ENCODE results near the gene MCTP2. TPM values are rescaled to one million over a fixed set of nuclear protein-coding genes. Genes with fewer than 3 reads are reported as not detected.

MCTP2 gene
- total and polyA plus RNA-seq, 9 donors: 0.33 to 1.7 (median 0.61) TPM

DNA sequence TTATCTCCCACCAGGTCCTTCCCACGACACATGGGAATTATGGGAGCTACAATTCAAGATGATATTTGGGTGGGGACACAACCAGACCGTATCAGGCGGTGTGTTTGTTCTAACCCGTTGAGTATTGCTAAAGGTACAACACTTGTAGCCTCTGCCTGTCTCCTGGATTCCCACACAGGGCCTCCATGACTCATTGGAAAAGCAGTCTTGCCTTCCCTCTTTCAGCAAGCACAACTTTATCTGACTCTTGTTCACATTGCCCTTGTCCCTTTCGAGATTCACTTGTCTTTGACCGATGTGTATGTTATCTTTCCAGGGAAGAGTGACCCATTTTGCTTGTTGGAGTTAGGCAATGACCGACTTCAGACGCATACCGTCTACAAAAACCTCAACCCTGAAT, 152.3 kb downstream of the MCTP2 start:
- WGBS (ENCODE audit: insufficient coverage): 91% methylated on average over 5 of the region's 9 CpGs
- H3K9me3 ChIP-seq (replicated peaks; ENCODE audit: control insufficient read depth, low read depth, low read length): no peaks in the 10 kb centered on the region
- H3K4me3 ChIP-seq (ENCODE audit: low read length): no peak overlapping the region
- no peaks in the 10 kb centered on the region for H3K36me3 ChIP-seq (ENCODE audit: control insufficient read depth, insufficient read depth, low read length)
- H3K27me3 ChIP-seq (ENCODE audit: control insufficient read depth, insufficient read depth, low read length): peaks cover 3% of the 10 kb centered on the region
- no peaks in the 10 kb centered on the region for H3K4me1 ChIP-seq (ENCODE audit: control insufficient read depth, insufficient read depth, low read length)
- no peak for DNase-seq
- no peak overlapping the region for H3K27ac ChIP-seq (ENCODE audit: low read length)

GRCh38 chr15:94385441-94385840, 154.1 kb downstream of the MCTP2 start:
- no CpG with 5 or more reads among the region's 4 CpGs for WGBS (ENCODE audit: insufficient coverage)
- no peaks in the 10 kb centered on the region for H3K36me3 ChIP-seq (ENCODE audit: control insufficient read depth, insufficient read depth, low read length)

GRCh38 chr15:94386351-94386750, 155.0 kb downstream of the MCTP2 start:
- WGBS (ENCODE audit: insufficient coverage): 100% methylated on average over 1 of the region's 7 CpGs
- H3K36me3 ChIP-seq (ENCODE audit: control insufficient read depth, insufficient read depth, low read length): no peaks in the 10 kb centered on the region
- no peaks in the 10 kb centered on the region for H3K4me1 ChIP-seq (ENCODE audit: control insufficient read depth, insufficient read depth, low read length)
- no peak for DNase-seq
- H3K4me3 ChIP-seq (ENCODE audit: low read length): no peak overlapping the region
- peaks cover 3% of the 10 kb centered on the region for H3K27me3 ChIP-seq (ENCODE audit: control insufficient read depth, insufficient read depth, low read length)
- no peak overlapping the region for H3K27ac ChIP-seq (ENCODE audit: low read length)
- H3K9me3 ChIP-seq (replicated peaks; ENCODE audit: control insufficient read depth, low read depth, low read length): no peaks in the 10 kb centered on the region

More at GRCh38 chr15:94385441-94385840, 154.1 kb downstream of the MCTP2 start:
- Histone ChIP-seq H3K27me3 (ENCODE audit: control insufficient read depth, insufficient read depth, low read length) (peaks cover 3% of the 10 kb centered on the region), H3K4me3 (ENCODE audit: low read length) (no peak overlapping the region), H3K9me3 (replicated peaks; ENCODE audit: control insufficient read depth, low read depth, low read length) (no peaks in the 10 kb centered on the region), H3K27ac (ENCODE audit: low read length) (no peak overlapping the region), H3K4me1 (ENCODE audit: control insufficient read depth, insufficient read depth, low read length) (no peaks in the 10 kb centered on the region)
- DNase-seq: no peak

DNA sequence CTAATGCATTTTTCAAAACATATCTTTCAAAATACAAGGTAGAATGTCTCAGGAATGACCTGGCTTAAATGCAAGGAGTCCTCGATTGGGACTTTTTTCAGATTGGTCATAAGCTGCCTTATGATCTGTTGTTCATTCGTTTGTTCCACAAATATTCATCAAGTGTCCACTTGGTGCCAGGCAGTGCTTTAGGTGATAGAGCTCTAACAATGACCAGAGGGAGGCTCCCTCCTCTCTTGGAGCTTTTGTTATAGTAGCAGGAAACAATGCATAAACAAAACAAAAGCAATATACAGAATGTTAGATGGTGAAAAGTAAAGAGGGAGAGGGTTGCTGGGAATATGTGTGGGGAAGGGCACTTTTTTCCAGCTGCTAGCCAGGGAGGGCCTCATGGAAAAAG, 156.1 kb downstream of the MCTP2 start:
- Histone ChIP-seq H3K27ac (ENCODE audit: low read length) (no peak overlapping the region), H3K9me3 (replicated peaks; ENCODE audit: control insufficient read depth, low read depth, low read length) (no peaks in the 10 kb centered on the region), H3K4me1 (ENCODE audit: control insufficient read depth, insufficient read depth, low read length) (no peaks in the 10 kb centered on the region), H3K27me3 (ENCODE audit: control insufficient read depth, insufficient read depth, low read length) (peaks cover 3% of the 10 kb centered on the region), H3K36me3 (ENCODE audit: control insufficient read depth, insufficient read depth, low read length) (no peaks in the 10 kb centered on the region), H3K4me3 (ENCODE audit: low read length) (no peak overlapping the region)
- no CpG with 5 or more reads among the region's 2 CpGs for WGBS (ENCODE audit: insufficient coverage)
- no peak for DNase-seq

DNA sequence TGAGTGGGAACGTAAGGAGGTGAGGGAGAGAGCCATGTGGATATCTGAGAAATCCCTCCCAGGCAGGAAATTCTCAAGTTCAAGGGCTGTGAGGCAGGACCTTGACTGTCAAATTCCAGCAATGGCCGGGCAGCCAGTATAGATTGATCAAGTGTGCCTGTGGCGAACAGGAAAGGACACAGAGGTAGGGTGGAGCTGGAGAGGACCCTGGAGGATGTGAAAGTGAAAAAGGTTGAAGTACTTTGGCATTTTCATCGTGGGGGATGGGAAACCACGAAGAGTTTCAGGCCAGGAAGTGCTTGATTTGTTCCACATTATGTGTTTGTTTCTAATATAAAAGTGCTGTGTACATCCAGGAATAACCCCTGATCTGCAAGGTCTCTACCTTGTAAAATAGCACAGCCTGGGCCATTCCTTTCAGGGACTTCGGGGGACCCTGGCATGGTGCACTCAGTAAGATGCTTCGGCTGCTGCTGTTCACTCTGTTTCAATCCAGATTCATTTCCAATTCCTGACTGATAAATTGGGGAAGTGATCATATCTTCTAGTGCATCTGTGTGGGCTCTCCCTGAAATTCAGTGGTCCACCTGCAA, 156.6 kb downstream of the MCTP2 start:
- no peak for DNase-seq
- Histone ChIP-seq H3K27me3 (ENCODE audit: control insufficient read depth, insufficient read depth, low read length) (peaks cover 3% of the 10 kb centered on the region), H3K9me3 (replicated peaks; ENCODE audit: control insufficient read depth, low read depth, low read length) (no peaks in the 10 kb centered on the region), H3K27ac (ENCODE audit: low read length) (no peak overlapping the region), H3K36me3 (ENCODE audit: control insufficient read depth, insufficient read depth, low read length) (no peaks in the 10 kb centered on the region), H3K4me1 (ENCODE audit: control insufficient read depth, insufficient read depth, low read length) (no peaks in the 10 kb centered on the region), H3K4me3 (ENCODE audit: low read length) (no peak overlapping the region)
- 29% methylated on average over 5 of the region's 7 CpGs for WGBS (ENCODE audit: insufficient coverage)

DNA sequence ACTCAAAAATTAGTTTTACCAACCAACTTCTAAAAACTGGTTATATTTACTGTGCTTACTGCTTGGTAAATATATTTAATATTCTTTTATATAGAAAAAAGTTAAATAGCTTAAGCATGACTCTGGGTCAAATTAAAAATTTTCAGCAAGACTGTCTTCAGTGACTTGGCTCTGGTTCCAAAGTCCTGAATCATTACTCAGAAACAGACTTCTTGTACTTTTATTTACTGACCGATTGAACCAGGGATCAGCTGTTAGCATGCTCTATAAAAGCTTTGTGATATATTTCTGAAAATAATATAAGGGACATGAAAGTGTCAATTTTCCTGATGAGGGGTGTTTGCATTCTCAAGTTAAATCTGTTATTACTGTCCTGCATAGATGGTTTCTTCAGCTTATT, 164.3 kb downstream of the MCTP2 start:
- H3K27ac ChIP-seq (ENCODE audit: low read length): no peak overlapping the region
- H3K27me3 ChIP-seq (ENCODE audit: control insufficient read depth, insufficient read depth, low read length): no peaks in the 10 kb centered on the region
- no CpG with 5 or more reads among the region's 1 CpG for WGBS (ENCODE audit: insufficient coverage)
- no peaks in the 10 kb centered on the region for H3K36me3 ChIP-seq (ENCODE audit: control insufficient read depth, insufficient read depth, low read length)
- DNase-seq: no peak
- no peak overlapping the region for H3K4me3 ChIP-seq (ENCODE audit: low read length)
- H3K4me1 ChIP-seq (ENCODE audit: control insufficient read depth, insufficient read depth, low read length): no peaks in the 10 kb centered on the region
- no peaks in the 10 kb centered on the region for H3K9me3 ChIP-seq (replicated peaks; ENCODE audit: control insufficient read depth, low read depth, low read length)

GRCh38 chr15:94397337-94397736, 166.0 kb downstream of the MCTP2 start:
- Histone ChIP-seq H3K4me1 (ENCODE audit: control insufficient read depth, insufficient read depth, low read length) (no peaks in the 10 kb centered on the region), H3K27me3 (ENCODE audit: control insufficient read depth, insufficient read depth, low read length) (no peaks in the 10 kb centered on the region), H3K4me3 (ENCODE audit: low read length) (no peak overlapping the region), H3K9me3 (replicated peaks; ENCODE audit: control insufficient read depth, low read depth, low read length) (no peaks in the 10 kb centered on the region), H3K36me3 (ENCODE audit: control insufficient read depth, insufficient read depth, low read length) (no peaks in the 10 kb centered on the region), H3K27ac (ENCODE audit: low read length) (no peak overlapping the region)
- no peak for DNase-seq
- WGBS (ENCODE audit: insufficient coverage): no CpG with 5 or more reads among the region's 3 CpGs

- H3K4me1 ChIP-seq (ENCODE audit: control insufficient read depth, insufficient read depth, low read length): no peaks in the 10 kb centered on the region
Measured at GRCh38 chr15:94398001-94398400, 166.6 kb downstream of the MCTP2 start.

DNA sequence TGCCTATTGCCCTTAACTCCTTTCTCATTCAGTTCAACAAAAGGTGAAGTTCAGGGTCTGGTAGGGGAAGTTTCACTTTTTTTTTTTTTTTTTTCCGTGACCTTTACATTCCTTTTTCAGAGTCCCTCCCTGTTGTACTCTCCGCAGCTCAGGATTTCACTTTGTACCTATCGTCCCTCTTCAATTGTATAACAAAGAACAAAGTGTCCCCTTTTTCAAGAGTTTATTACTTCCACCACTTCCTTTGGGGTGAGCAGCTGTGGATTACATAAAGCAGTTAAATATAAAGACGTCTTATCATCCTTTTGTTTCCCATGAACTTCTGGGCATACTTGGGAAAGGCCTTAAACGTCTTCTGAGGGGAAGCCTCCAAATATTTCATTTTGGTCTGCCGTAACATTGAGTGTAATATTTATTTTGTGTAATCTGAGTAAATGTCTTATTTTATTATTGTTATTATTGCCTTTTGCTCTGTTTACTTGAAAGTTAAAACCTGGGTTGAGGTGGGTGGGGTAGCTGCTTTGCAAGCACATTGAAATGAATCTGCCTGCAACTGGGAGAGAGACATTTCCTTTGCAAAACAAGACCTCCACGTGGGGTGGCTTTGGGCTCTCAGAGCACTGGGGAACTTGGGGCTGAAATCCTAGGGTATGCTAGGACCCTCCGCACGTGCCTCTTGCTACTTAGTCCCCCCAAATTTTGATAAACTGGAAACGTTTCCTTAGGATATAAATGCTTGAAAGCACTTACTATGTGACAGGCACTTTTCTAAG, 169.4 kb downstream of the MCTP2 start:
- Histone ChIP-seq H3K27me3 (ENCODE audit: control insufficient read depth, insufficient read depth, low read length) (no peaks in the 10 kb centered on the region), H3K4me1 (ENCODE audit: control insufficient read depth, insufficient read depth, low read length) (no peaks in the 10 kb centered on the region), H3K36me3 (ENCODE audit: control insufficient read depth, insufficient read depth, low read length) (no peaks in the 10 kb centered on the region), H3K9me3 (replicated peaks; ENCODE audit: control insufficient read depth, low read depth, low read length) (no peaks in the 10 kb centered on the region), H3K4me3 (ENCODE audit: low read length) (no peak overlapping the region), H3K27ac (ENCODE audit: low read length) (no peak overlapping the region)
- no peak for DNase-seq
- WGBS (ENCODE audit: insufficient coverage): 50% methylated on average over 2 of the region's 10 CpGs

More at GRCh38 chr15:94398001-94398400, 166.6 kb downstream of the MCTP2 start:
- no peak for DNase-seq
- no peak overlapping the region for H3K27ac ChIP-seq (ENCODE audit: low read length)
- no peaks in the 10 kb centered on the region for H3K27me3 ChIP-seq (ENCODE audit: control insufficient read depth, insufficient read depth, low read length)
- no peaks in the 10 kb centered on the region for H3K9me3 ChIP-seq (replicated peaks; ENCODE audit: control insufficient read depth, low read depth, low read length)
- H3K4me3 ChIP-seq (ENCODE audit: low read length): no peak overlapping the region
- H3K36me3 ChIP-seq (ENCODE audit: control insufficient read depth, insufficient read depth, low read length): no peaks in the 10 kb centered on the region

DNA sequence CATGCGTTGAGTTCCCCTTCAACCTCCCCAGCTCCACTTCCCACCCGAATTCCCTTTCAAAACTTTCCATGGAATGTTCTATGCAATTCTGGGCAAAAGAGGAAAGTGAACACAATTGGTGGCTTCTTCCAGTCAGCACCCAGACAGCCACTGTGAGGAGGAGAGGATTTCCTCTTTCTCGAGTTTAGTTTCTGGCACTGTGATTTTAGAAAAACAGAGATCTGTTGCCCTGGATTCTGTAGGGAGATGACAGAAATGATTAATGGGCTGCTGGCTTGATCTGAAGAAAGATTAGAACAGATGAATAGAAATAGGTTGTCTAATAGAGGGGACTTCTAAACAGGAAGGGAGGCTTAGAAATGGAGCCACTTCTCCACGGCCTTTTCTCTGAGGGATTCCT, 172.0 kb downstream of the MCTP2 start:
- H3K36me3 ChIP-seq (ENCODE audit: control insufficient read depth, insufficient read depth, low read length): no peaks in the 10 kb centered on the region
- 0% methylated on average over 1 of the region's 4 CpGs for WGBS (ENCODE audit: insufficient coverage)
- no peaks in the 10 kb centered on the region for H3K9me3 ChIP-seq (replicated peaks; ENCODE audit: control insufficient read depth, low read depth, low read length)
- H3K27me3 ChIP-seq (ENCODE audit: control insufficient read depth, insufficient read depth, low read length): no peaks in the 10 kb centered on the region
- H3K4me1 ChIP-seq (ENCODE audit: control insufficient read depth, insufficient read depth, low read length): no peaks in the 10 kb centered on the region
- no peak overlapping the region for H3K27ac ChIP-seq (ENCODE audit: low read length)
- H3K4me3 ChIP-seq (ENCODE audit: low read length): no peak overlapping the region
- DNase-seq: no peak

Measured in muscle of leg (tissue), 11 donors.